ENCODE measurements around the gene ATP5F1D. TPM values are rescaled to one million over a fixed set of nuclear protein-coding genes. Genes with fewer than 3 reads are reported as not detected.

ATP5F1D gene
- total and polyA plus RNA-seq, 2 donors (not counting 3 experiments of a cell fraction or from before 2014, with no cell fraction given), result 167 to 192 TPM

- dilution Hi-C loops (cut with MboI; ENCODE audit: extremely low pct_ligation_motif_present, low sequenced_read_pairs), result no loop called here
- Histone ChIP-seq H3K27me3 (ENCODE audit: control insufficient read depth in 2 of 2, insufficient read depth in 2 of 2, low read length in 2 of 2) (no peaks in the 10 kb centered on the region), H3K4me3 (replicated peaks in 1 of 3; ENCODE audit: insufficient read depth in 1 of 3, low read depth in 1 of 3, low read length in 3 of 3) (peak overlapping the region; percentile 23 to 43 (median 37)), H3K79me2 (ENCODE audit: control insufficient read depth, insufficient read depth, low read length) (peaks cover 25% of the 10 kb centered on the region), H3K9ac (replicated peaks; ENCODE audit: extremely low read depth, insufficient read depth, low read length) (peak overlapping the region; percentile 13), H3K9me1 (replicated peaks; ENCODE audit: control insufficient read depth, extremely low read depth, insufficient read depth, low read length) (no peaks in the 10 kb centered on the region), H2AFZ (ENCODE audit: low read depth, low read length) (peak overlapping the region; percentile 52), H3K4me2 (ENCODE audit: insufficient read depth, low read length) (peak overlapping the region; percentile 43), H3K4me1 (ENCODE audit: control insufficient read depth, extremely low read depth, insufficient read depth, low read length) (peaks cover 38% of the 10 kb centered on the region), H3K36me3 (ENCODE audit: control insufficient read depth in 2 of 2, extremely low read depth in 1 of 2, insufficient read depth in 2 of 2, low read length in 2 of 2) (peaks cover 6 to 11% of the 10 kb centered on the region in 2 experiments), H3K27ac (ENCODE audit: insufficient read depth, low read depth, low read length) (no peak overlapping the region), H4K20me1 (replicated peaks; ENCODE audit: control insufficient read depth, extremely low read depth, insufficient read depth, low read length) (no peaks in the 10 kb centered on the region), H3K9me3 (replicated peaks; ENCODE audit: control insufficient read depth, insufficient read depth, low read length) (no peaks in the 10 kb centered on the region)
- intact Hi-C loops (cut with micrococcal nuclease), result loop anchor here (1.0 kb wide), 3 partner anchors 18 to 46 kb away; no protein-coding TSS in a partner anchor
- POLR2A ChIA-PET, result interaction anchor here (0.6 to 2.3 kb wide), 8 partner anchors 9 to 521 kb away, joined by 3 to 24 read pairs (median 5); partner anchors contain the start of genes ATP5F1D and MIDN
- FAIRE-seq (peak; percentile 53), DNase-seq (ENCODE audit: low read depth, low spot score) (peak; percentile 52)
- CTCF ChIA-PET, result interaction anchor here (0.6 to 7.2 kb wide), 12 partner anchors 8 to 321 kb away, joined by 3 to 1001 read pairs (median 7); partner anchors contain the start of genes ATP5F1D and FAM174C
- BruUV-seq (replicated peaks), result no TSS peak
- TF ChIP-seq POLR2AphosphoS5 (IDR thresholded peaks at IDR 0.05; ENCODE audit: insufficient read depth, low read depth, low read length) (no peak), GATA2 (IDR thresholded peaks at IDR 0.05; ENCODE audit: insufficient read depth, insufficient read length, low read depth, low read length) (no peak), POLR2A (IDR thresholded peaks at IDR 0.05; ENCODE audit: low read depth, low read length) (no peak), MYC (IDR thresholded peaks at IDR 0.05; ENCODE audit: low read depth, low read length) (no peak)
- TF ChIP-seq, protein P1, sequence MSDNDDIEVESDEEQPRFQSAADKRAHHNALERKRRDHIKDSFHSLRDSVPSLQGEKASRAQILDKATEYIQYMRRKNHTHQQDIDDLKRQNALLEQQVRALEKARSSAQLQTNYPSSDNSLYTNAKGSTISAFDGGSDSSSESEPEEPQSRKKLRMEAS (IDR thresholded peaks at IDR 0.05; ENCODE audit: insufficient read depth, insufficient read length), result peak; percentile 6
- TF ChIP-seq, protein P2, sequence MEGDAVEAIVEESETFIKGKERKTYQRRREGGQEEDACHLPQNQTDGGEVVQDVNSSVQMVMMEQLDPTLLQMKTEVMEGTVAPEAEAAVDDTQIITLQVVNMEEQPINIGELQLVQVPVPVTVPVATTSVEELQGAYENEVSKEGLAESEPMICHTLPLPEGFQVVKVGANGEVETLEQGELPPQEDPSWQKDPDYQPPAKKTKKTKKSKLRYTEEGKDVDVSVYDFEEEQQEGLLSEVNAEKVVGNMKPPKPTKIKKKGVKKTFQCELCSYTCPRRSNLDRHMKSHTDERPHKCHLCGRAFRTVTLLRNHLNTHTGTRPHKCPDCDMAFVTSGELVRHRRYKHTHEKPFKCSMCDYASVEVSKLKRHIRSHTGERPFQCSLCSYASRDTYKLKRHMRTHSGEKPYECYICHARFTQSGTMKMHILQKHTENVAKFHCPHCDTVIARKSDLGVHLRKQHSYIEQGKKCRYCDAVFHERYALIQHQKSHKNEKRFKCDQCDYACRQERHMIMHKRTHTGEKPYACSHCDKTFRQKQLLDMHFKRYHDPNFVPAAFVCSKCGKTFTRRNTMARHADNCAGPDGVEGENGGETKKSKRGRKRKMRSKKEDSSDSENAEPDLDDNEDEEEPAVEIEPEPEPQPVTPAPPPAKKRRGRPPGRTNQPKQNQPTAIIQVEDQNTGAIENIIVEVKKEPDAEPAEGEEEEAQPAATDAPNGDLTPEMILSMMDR (IDR thresholded peaks at IDR 0.05; ENCODE audit: extremely low read depth in 1 of 2, insufficient read depth in 1 of 2, low read depth in 1 of 2, low read length in 2 of 2), result peak; percentile 87 to 92
Measured at GRCh38 chr19:1266916-1267476, 25.4 kb downstream of the ATP5F1D start.

Measured in endothelial cell of umbilical vein (primary cell).